Adrenal gland (tissue), 12 donors: ENCODE measurements around the gene OSGEP. TPM values are rescaled to one million over a fixed set of nuclear protein-coding genes. Genes with fewer than 3 reads are reported as not detected.

Source experiments
- DNase-seq, 7 donors: peaks; one replicate each; pipeline ENCODE4 v3.0.0-alpha.2; 2019 to 2020
- H3K27ac ChIP-seq, 5 donors: fragments of 200-600 bp; sonication (generic) in 4 of 5; 1 replicate in 3 of 5; 2 replicates in 2 of 5; pipeline versions ENCODE4 v1.5.1 to v1.8.0; 2016 to 2020; ENCODE audit warnings: mild to moderate bottlenecking in 1 of 5
- H3K27me3 ChIP-seq: fragments of 200-600 bp; 2 replicates; pipeline ENCODE4 v1.8.0; 2021
- H3K36me3 ChIP-seq, 2 donors: fragments of 200-600 bp; replicated peaks in 1 of 2; 1 replicate in 1 of 2; 2 replicates in 1 of 2; pipeline versions ENCODE4 v1.5.1 to v1.8.0; 2018 to 2022
- H3K4me1 ChIP-seq, 2 donors: fragments of 200-600 bp; replicated peaks in 1 of 2; 1 replicate in 1 of 2; 2 replicates in 1 of 2; pipeline versions ENCODE4 v1.5.1 to v1.8.0; 2018 to 2021
- H3K4me3 ChIP-seq, 4 donors: fragments of 200-600 bp; sonication (generic) in 3 of 4; one replicate each; pipeline ENCODE4 v1.5.1; 2016 to 2018
- H3K9me3 ChIP-seq, 3 donors: fragments of 200-600 bp; sonication (generic) in 1 of 3; replicated peaks in 1 of 3; 1 replicate in 2 of 3; 2 replicates in 1 of 3; pipeline versions ENCODE4 v1.5.1 to v1.8.0; 2016 to 2021
- CTCF ChIP-seq, 6 experiments: fragments of 450-650 bp in 4 of 6; fragments of 200-600 bp in 2 of 6; sonication (generic) in 1 of 6; IDR thresholded peaks; 1 replicate in 5 of 6; 2 replicates in 1 of 6; pipeline versions ENCODE4 v1.5.1 to v1.8.0; 2016 to 2021; ENCODE audit warnings: antibody characterized with exemption in 6 of 6, mild to moderate bottlenecking in 2 of 6, moderate library complexity in 1 of 6
- POLR2A ChIP-seq, 2 donors: fragments of 450-650 bp; IDR thresholded peaks; one replicate each; pipeline ENCODE4 v1.6.1; 2017; ENCODE audit warnings: antibody characterized with exemption in 2 of 2, mild to moderate bottlenecking in 2 of 2, moderate library complexity in 1 of 2
- WGBS, 4 donors: extraction: QIAGEN DNeasy Blood & Tissue Kit in 2 of 4; methylation state at CpG; one replicate each; pipeline versions ENCODE4 v1.1.5 to v1.1.7; 2013 to 2017; 5-methylcytosine and 5-hydroxymethylcytosine counted together
- intact Hi-C, 2 donors: fragments of 100-400 bp; cut with DNase I; formaldehyde crosslinking; loops; one replicate each; pipeline versions ENCODE4 v1.14.1 to v1.15.0; 2022 to 2023
- polyA plus RNA-seq, 3 donors: library from polyadenylated mRNA; stranded (reverse); fragments of 200-250 nt in 2 of 3; fragments of 350-450 nt in 1 of 3; fragmentation: Illumina TruSeq in 1 of 3; extraction: RNeasy Lipid Tissue Mini Kit (QIAGEN cat#74804) in 1 of 3; gene quantifications; one replicate each; pipeline ENCODE4 v1.2.3, GENCODE V29; 2013 to 2014
- total RNA-seq, 9 donors: library from RNA; depleted of rRNA in 4 of 9; stranded (reverse); fragments of >200 nt in 4 of 9; fragments of 120-200 nt in 1 of 9; fragmentation: NEBNext Ultra II Directional in 1 of 9; extraction: Animal tissue kit (Norgen Biotek cat#: 25700) in 1 of 9; gene quantifications; one replicate each; pipeline versions ENCODE4 v1.1.0 to v1.2.4, GENCODE V29; 2013 to 2023
- donor health status: healthy with polysubstance abuse.
- donor health status: Bipolar disorder and iron deficiency.
- donor health status: DM: yes; HTN: yes; CAD: no.
- donor health status: DM: no; HTN: no; CAD: no.
- donor health status: DM: no; HTN: no; CAD: no.
- donor health status: DM: yes; HTN: yes; CAD: no.

The OSGEP gene
- total and polyA plus RNA-seq, 12 donors = 25.0 to 102 (median 37.5) TPM

GRCh38 chr14:20486684-20487395 is 32.2 kb upstream of the OSGEP start:
- Histone ChIP-seq H3K9me3 (no peaks in the 10 kb centered on the region), H3K4me3 (no peak overlapping the region), H3K36me3 (no peaks in the 10 kb centered on the region), H3K27ac (no peak overlapping the region), H3K4me1 (no peaks in the 10 kb centered on the region), H3K27me3 (no peaks in the 10 kb centered on the region)
- intact Hi-C loops = no loop called here
- WGBS, 4 donors = 65 to 76% (median 68%) methylated on average over 8 of the region's 8 CpGs
- TF ChIP-seq CTCF (IDR thresholded peaks at IDR 0.05) = no peak
- no peak for TF ChIP-seq POLR2A (IDR thresholded peaks at IDR 0.05)
- no peak for DNase-seq

GRCh38 chr14:20485900-20486299 is 31.3 kb upstream of the OSGEP start:
- H3K27ac ChIP-seq = no peak overlapping the region
- H3K9me3 ChIP-seq = no peaks in the 10 kb centered on the region
- H3K27me3 ChIP-seq = no peaks in the 10 kb centered on the region
- H3K4me1 ChIP-seq = no peaks in the 10 kb centered on the region
- TF ChIP-seq CTCF (IDR thresholded peaks at IDR 0.05) = no peak
- no peak for TF ChIP-seq POLR2A (IDR thresholded peaks at IDR 0.05)
- no peak for DNase-seq
- intact Hi-C loops = no loop called here
- 67 to 74% (median 68%) methylated on average over 7 of the region's 7 CpGs for WGBS, 4 donors
- no peaks in the 10 kb centered on the region for H3K36me3 ChIP-seq
- no peak overlapping the region for H3K4me3 ChIP-seq

GRCh38 chr14:20482382-20482781 is 27.8 kb upstream of the OSGEP start:
- Histone ChIP-seq H3K36me3 (no peaks in the 10 kb centered on the region), H3K4me3 (no peak overlapping the region), H3K27ac (no peak overlapping the region), H3K4me1 (peaks cover 0 to 9% of the 10 kb centered on the region in 2 donors), H3K9me3 (no peaks in the 10 kb centered on the region), H3K27me3 (no peaks in the 10 kb centered on the region)
- intact Hi-C loops = no loop called here
- no peak for DNase-seq
- 72 to 77% (median 76%) methylated on average over 5 of the region's 5 CpGs for whole genome bisulfite sequencing, 4 donors
- TF ChIP-seq POLR2A (IDR thresholded peaks at IDR 0.05) = no peak
- TF ChIP-seq CTCF (IDR thresholded peaks at IDR 0.05) = no peak

- Histone ChIP-seq H3K27me3 (no peaks in the 10 kb centered on the region), H3K4me3 (no peak overlapping the region), H3K27ac (no peak overlapping the region), H3K36me3 (peaks cover 0 to 31% of the 10 kb centered on the region in 2 donors), H3K4me1 (peaks cover 0 to 19% of the 10 kb centered on the region in 2 donors), H3K9me3 (no peaks in the 10 kb centered on the region)
- DNase-seq = no peak
- 86 to 93% (median 88%) methylated on average over 2 of the region's 2 CpGs for WGBS, 4 donors
- TF ChIP-seq POLR2A (IDR thresholded peaks at IDR 0.05) (no peak), CTCF (IDR thresholded peaks at IDR 0.05) (no peak)
- intact Hi-C loops = no loop called here
These were observed 24.3 kb upstream of the OSGEP start for GRCh38 chr14:20478894-20479293.
